Right lobe of liver (tissue), 4 donors: Measurements from ENCODE around the gene ZNF362.

Experiments
- POLR2A ChIP-seq: fragments of 450-650 bp; IDR thresholded peaks from one replicate; pipeline ENCODE4 v1.6.1; 2017; ENCODE audit warnings: antibody characterized with exemption, mild to moderate bottlenecking
- TF ChIP-seq, protein P1 (sequence below), 4 donors: fragments of 200-600 bp in 3 of 4; fragments of 450-650 bp in 1 of 4; IDR thresholded peaks; one replicate each; pipeline versions ENCODE4 v1.5.1 to v1.8.0; 2016 to 2022; ENCODE audit warnings: antibody characterized with exemption in 4 of 4, mild to moderate bottlenecking in 2 of 4
- donor health status: DM: no; HTN: no; CAD: no.
- donor health status: DM: no; HTN: no; CAD: no.
- donor health status: DM: no; HTN: yes; CAD: no.

DNA sequence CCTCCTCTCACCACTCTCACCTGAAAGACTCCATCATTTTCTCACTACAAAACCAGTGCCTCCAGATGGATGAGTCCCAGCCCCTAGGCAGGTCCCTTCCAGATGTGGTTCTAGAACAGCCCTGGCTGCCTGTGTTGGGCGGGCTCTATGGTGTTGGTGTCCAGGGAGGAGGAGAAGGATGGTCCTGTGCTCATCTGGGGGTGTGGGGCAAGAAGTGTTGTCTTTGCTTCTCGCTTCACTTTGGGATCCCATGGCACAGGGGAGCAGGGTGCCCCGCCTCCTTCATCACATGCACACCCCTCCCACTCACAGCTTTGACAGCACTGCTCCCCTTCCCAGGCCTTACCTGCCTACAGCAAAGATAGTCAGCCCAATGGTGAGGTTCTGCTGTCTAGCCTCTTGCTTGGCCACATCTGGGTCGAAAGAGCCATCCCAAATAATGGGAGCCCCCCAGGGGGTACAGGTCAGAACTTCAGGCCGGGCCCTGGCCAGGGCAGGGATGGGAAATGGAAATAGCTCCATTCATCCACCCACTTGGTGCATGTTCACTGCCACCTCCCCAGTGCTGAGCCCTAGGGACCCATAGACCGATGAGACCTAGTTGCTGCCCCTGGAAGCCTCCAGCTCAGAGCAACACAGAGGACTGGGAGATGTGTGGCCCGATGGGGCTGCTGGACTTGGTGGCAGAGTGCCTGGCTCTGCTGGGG is 55.6 kb downstream of the ZNF362 start:
- TF ChIP-seq POLR2A, result no peak
- TF ChIP-seq, protein P1, sequence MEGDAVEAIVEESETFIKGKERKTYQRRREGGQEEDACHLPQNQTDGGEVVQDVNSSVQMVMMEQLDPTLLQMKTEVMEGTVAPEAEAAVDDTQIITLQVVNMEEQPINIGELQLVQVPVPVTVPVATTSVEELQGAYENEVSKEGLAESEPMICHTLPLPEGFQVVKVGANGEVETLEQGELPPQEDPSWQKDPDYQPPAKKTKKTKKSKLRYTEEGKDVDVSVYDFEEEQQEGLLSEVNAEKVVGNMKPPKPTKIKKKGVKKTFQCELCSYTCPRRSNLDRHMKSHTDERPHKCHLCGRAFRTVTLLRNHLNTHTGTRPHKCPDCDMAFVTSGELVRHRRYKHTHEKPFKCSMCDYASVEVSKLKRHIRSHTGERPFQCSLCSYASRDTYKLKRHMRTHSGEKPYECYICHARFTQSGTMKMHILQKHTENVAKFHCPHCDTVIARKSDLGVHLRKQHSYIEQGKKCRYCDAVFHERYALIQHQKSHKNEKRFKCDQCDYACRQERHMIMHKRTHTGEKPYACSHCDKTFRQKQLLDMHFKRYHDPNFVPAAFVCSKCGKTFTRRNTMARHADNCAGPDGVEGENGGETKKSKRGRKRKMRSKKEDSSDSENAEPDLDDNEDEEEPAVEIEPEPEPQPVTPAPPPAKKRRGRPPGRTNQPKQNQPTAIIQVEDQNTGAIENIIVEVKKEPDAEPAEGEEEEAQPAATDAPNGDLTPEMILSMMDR (IDR thresholded peaks at IDR 0.05), result no peak
